H1 (cell line): ENCODE results near the gene PRRX1. TPM values are rescaled to one million over a fixed set of nuclear protein-coding genes. Genes with fewer than 3 reads are reported as not detected.

ENCODE experiments used
- CTCF ChIA-PET: fragments of 300-600 bp; sonication (Branson Sonifier 250); formaldehyde crosslinking; loops from one replicate; lab custom pipeline; 2021; ENCODE audit not compliant: partially characterized antibody; lab: Charles Lee
- POLR2A ChIA-PET: fragments of 300-600 bp; sonication (Branson Sonifier 250); formaldehyde crosslinking; loops from one replicate; lab custom pipeline; 2021; ENCODE audit warnings: inconsistent platforms; ENCODE audit not compliant: partially characterized antibody; lab: Charles Lee
- DNase-seq, 2 experiments: peaks; one replicate each; pipeline versions ENCODE4 v3.0.0 to v3.0.0-alpha.2; 2010 to 2022; ENCODE audit warnings: low spot score in 2 of 2, low read depth in 1 of 2, mixed read lengths in 1 of 2
- FAIRE-seq: peaks from 2 replicates; lab custom pipeline; 2011; peaks lifted over from hg19 to GRCh38; lab: Jason Lieb, UNC
- H2AFZ ChIP-seq: 2 replicates; pipeline ENCODE4 v1.8.1; 2012; ENCODE audit warnings: low read length, inconsistent platforms
- H2AK5ac ChIP-seq: 2 replicates; pipeline ENCODE4 v1.6.1; 2013; ENCODE audit warnings: low read depth, low read length
- H2BK120ac ChIP-seq: replicated peaks from 2 replicates; pipeline ENCODE3; 2013; ENCODE audit warnings: low read depth, low read length, inconsistent platforms
- H2BK12ac ChIP-seq: 2 replicates; pipeline ENCODE4 v1.6.1; 2013; ENCODE audit warnings: low read depth, low read length
- H2BK15ac ChIP-seq: 2 replicates; pipeline ENCODE4 v1.6.1; 2013; ENCODE audit warnings: low read length
- H2BK20ac ChIP-seq: 2 replicates; pipeline ENCODE4 v1.6.1; 2013; ENCODE audit warnings: low read length
- H2BK5ac ChIP-seq: 2 replicates; pipeline ENCODE4 v1.6.1; 2013; ENCODE audit warnings: low read depth, low read length
- H3K14ac ChIP-seq: 2 replicates; pipeline ENCODE4 v1.6.1; 2013; ENCODE audit warnings: inconsistent platforms; ENCODE audit not compliant: insufficient read length
- H3K18ac ChIP-seq: 2 replicates; pipeline ENCODE4 v1.6.1; 2013; ENCODE audit warnings: low read length; ENCODE audit errors: extremely low read depth
- H3K23ac ChIP-seq: 2 replicates; pipeline ENCODE4 v1.6.1; 2013; ENCODE audit warnings: inconsistent platforms; ENCODE audit not compliant: insufficient read length
- H3K23me2 ChIP-seq: 2 replicates; pipeline ENCODE4 v1.6.1; 2013; ENCODE audit warnings: low read depth, low read length
- H3K27ac ChIP-seq: 2 replicates; pipeline ENCODE4 v1.6.1; 2011; ENCODE audit warnings: low read depth, low read length, inconsistent platforms
- H3K27me3 ChIP-seq, 4 experiments: replicated peaks in 1 of 4; 1 replicate in 1 of 4; 2 replicates in 3 of 4; pipeline versions ENCODE4 v1.6.1 to v1.8.1; 2011 to 2013; ENCODE audit warnings: low read length in 3 of 4, mild to moderate bottlenecking in 3 of 4, inconsistent platforms in 2 of 4, mixed read lengths in 2 of 4, moderate library complexity in 1 of 4; ENCODE audit not compliant: control insufficient read depth in 3 of 4, insufficient read depth in 3 of 4; ENCODE audit errors: extremely low read depth in 1 of 4
- H3K36me3 ChIP-seq, 4 experiments: 2 replicates each; pipeline versions ENCODE4 v1.6.1 to v1.8.1; 2011 to 2013; ENCODE audit warnings: mild to moderate bottlenecking in 4 of 4, low read length in 3 of 4, moderate library complexity in 2 of 4, control low read depth in 1 of 4, inconsistent platforms in 1 of 4; ENCODE audit not compliant: insufficient read depth in 4 of 4, control insufficient read depth in 2 of 4
- H3K4ac ChIP-seq: replicated peaks from 2 replicates; pipeline ENCODE3; 2013; ENCODE audit warnings: low read length, low read depth, mixed read lengths, inconsistent platforms; ENCODE audit not compliant: insufficient read length
- H3K4me1 ChIP-seq, 4 experiments: replicated peaks in 1 of 4; 1 replicate in 1 of 4; 2 replicates in 3 of 4; pipeline versions ENCODE4 v1.6.1 to v1.8.1; 2011 to 2013; ENCODE audit warnings: low read length in 3 of 4, inconsistent platforms in 2 of 4, mixed read lengths in 1 of 4; ENCODE audit not compliant: insufficient read depth in 4 of 4, control insufficient read depth in 3 of 4
- H3K4me2 ChIP-seq, 2 experiments: 2 replicates each; pipeline versions ENCODE4 v1.6.1 to v1.8.1; 2011 to 2013; ENCODE audit warnings: low read depth in 2 of 2, low read length in 2 of 2, control low read depth in 1 of 2, inconsistent platforms in 1 of 2, mild to moderate bottlenecking in 1 of 2; ENCODE audit not compliant: insufficient read depth in 1 of 2
- H3K4me3 ChIP-seq, 4 experiments: fragments of 200-600, 300-600 bp in 1 of 4; sonication (generic), shearing (Covaris generic), sonication (Bioruptor Twin) in 1 of 4; 2 replicates each; pipeline versions ENCODE4 v1.5.1 to v1.8.1; 2011 to 2016; ENCODE audit warnings: low read length in 4 of 4, low read depth in 3 of 4, control low read depth in 2 of 4, inconsistent platforms in 2 of 4, mild to moderate bottlenecking in 2 of 4, mixed read lengths in 1 of 4, moderate library complexity in 1 of 4; ENCODE audit not compliant: insufficient read depth in 2 of 4; ENCODE audit errors: extremely low read depth in 1 of 4
- H3K56ac ChIP-seq: replicated peaks from 2 replicates; pipeline ENCODE3; 2013; ENCODE audit warnings: low read depth, mild to moderate bottlenecking, mixed read lengths, low read length, inconsistent platforms; ENCODE audit not compliant: insufficient read length
- H3K79me1 ChIP-seq: 2 replicates; pipeline ENCODE4 v1.6.1; 2013; ENCODE audit warnings: low read depth, low read length, control low read depth
- H3K79me2 ChIP-seq, 2 experiments: 2 replicates each; pipeline versions ENCODE4 v1.6.1 to v1.8.1; 2012 to 2013; ENCODE audit warnings: low read length in 2 of 2, mild to moderate bottlenecking in 2 of 2, inconsistent platforms in 1 of 2; ENCODE audit not compliant: insufficient read depth in 2 of 2, control insufficient read depth in 1 of 2
- H3K9ac ChIP-seq, 4 experiments: replicated peaks in 1 of 4; 1 replicate in 1 of 4; 2 replicates in 3 of 4; pipeline versions ENCODE4 v1.6.1 to v1.8.1; 2011 to 2013; ENCODE audit warnings: low read depth in 3 of 4, low read length in 3 of 4, control low read depth in 2 of 4, mild to moderate bottlenecking in 2 of 4, moderate library complexity in 2 of 4, inconsistent platforms in 1 of 4; ENCODE audit errors: extremely low read depth in 1 of 4
- H3K9me3 ChIP-seq, 2 experiments: 2 replicates each; pipeline versions ENCODE4 v1.6.1 to v1.8.1; 2012 to 2013; ENCODE audit warnings: mild to moderate bottlenecking in 2 of 2, moderate library complexity in 2 of 2, control low read depth in 1 of 2, inconsistent platforms in 1 of 2, low read depth in 1 of 2, low read length in 1 of 2, mixed read lengths in 1 of 2; ENCODE audit not compliant: insufficient read depth in 2 of 2
- H4K20me1 ChIP-seq, 2 experiments: replicated peaks in 1 of 2; 2 replicates each; pipeline versions ENCODE3 to v1.8.1; 2011 to 2013; ENCODE audit warnings: inconsistent platforms in 2 of 2, low read length in 2 of 2, mild to moderate bottlenecking in 1 of 2; ENCODE audit not compliant: insufficient read depth in 2 of 2, control insufficient read depth in 1 of 2
- H4K5ac ChIP-seq: 2 replicates; pipeline ENCODE4 v1.6.1; 2013; ENCODE audit warnings: low read length, low read depth, mixed read lengths, inconsistent platforms; ENCODE audit not compliant: insufficient read length
- H4K8ac ChIP-seq: 2 replicates; pipeline ENCODE4 v1.8.0; 2013; ENCODE audit warnings: mild to moderate bottlenecking, moderate library complexity, low read length, inconsistent platforms; ENCODE audit not compliant: insufficient read depth; ENCODE audit errors: extremely low read depth
- H4K91ac ChIP-seq: replicated peaks from 2 replicates; pipeline ENCODE3; 2013; ENCODE audit warnings: low read length, mixed read lengths, inconsistent platforms; ENCODE audit not compliant: insufficient read length
- CEBPB ChIP-seq: IDR thresholded peaks from 2 replicates; pipeline ENCODE4 v1.6.1; 2012; ENCODE audit warnings: low read depth, low read length
- CHD2 ChIP-seq: IDR thresholded peaks from 2 replicates; pipeline ENCODE4 v1.6.1; 2012; ENCODE audit warnings: low read length, improper control_type of control experiment
- CTBP2 ChIP-seq: IDR thresholded peaks from 2 replicates; pipeline ENCODE4 v1.7.0; 2011; ENCODE audit warnings: borderline replicate concordance, mild to moderate bottlenecking, moderate library complexity, mixed read lengths, low read length; ENCODE audit not compliant: insufficient read depth, insufficient read length
- HDAC2 ChIP-seq, 2 experiments: fragments of 300-600 bp in 1 of 2; sonication (generic) in 1 of 2; IDR thresholded peaks; 2 replicates each; pipeline ENCODE4 v1.6.1; 2011 to 2012; ENCODE audit warnings: low read depth in 2 of 2, low read length in 2 of 2, mild to moderate bottlenecking in 2 of 2, moderate library complexity in 2 of 2, borderline replicate concordance in 1 of 2, inconsistent platforms in 1 of 2
- HDAC6 ChIP-seq: IDR thresholded peaks from one replicate; pipeline ENCODE4 v1.7.1; 2012; ENCODE audit warnings: low read depth, mild to moderate bottlenecking, inconsistent platforms, low read length, moderate library complexity
- JUN ChIP-seq: IDR thresholded peaks from 2 replicates; pipeline ENCODE4 v1.6.1; 2011; ENCODE audit warnings: low read depth, mild to moderate bottlenecking, improper control_type of control experiment, low read length
- KDM4A ChIP-seq: IDR thresholded peaks from one replicate; pipeline ENCODE4 v1.7.1; 2012; ENCODE audit warnings: low read depth, mild to moderate bottlenecking, moderate library complexity, low read length, inconsistent platforms; ENCODE audit not compliant: severe bottlenecking
- MAFK ChIP-seq: IDR thresholded peaks from 2 replicates; pipeline ENCODE4 v1.6.1; 2012; ENCODE audit warnings: low read depth, mild to moderate bottlenecking, improper control_type of control experiment, low read length
- PHF8 ChIP-seq: fragments of 200-600 bp; sonication (generic); conservative IDR thresholded peaks from 2 replicates; pipeline ENCODE4 v1.7.1; 2012; ENCODE audit warnings: low read depth, mild to moderate bottlenecking, inconsistent platforms, low read length, moderate library complexity
- SP2 ChIP-seq: IDR thresholded peaks from 2 replicates; pipeline ENCODE4 v1.6.1; 2012; ENCODE audit warnings: mild to moderate bottlenecking, low read length, inconsistent platforms
- TAF1 ChIP-seq: IDR thresholded peaks from 2 replicates; pipeline ENCODE4 v1.6.1; 2011; ENCODE audit warnings: mild to moderate bottlenecking, low read depth, low read length
- TEAD4 ChIP-seq: IDR thresholded peaks from 2 replicates; pipeline ENCODE4 v1.6.1; 2012; ENCODE audit warnings: low read depth, low read length, inconsistent platforms, mixed read lengths
- WGBS, 2 experiments: shearing (Covaris generic) in 1 of 2; methylation state at CpG; one replicate each; pipeline versions ENCODE4 v1.1.6 to v1.1.7; 2013 to 2015; ENCODE audit warnings: low lambda C conversion rate in 2 of 2, mixed read lengths in 2 of 2, inconsistent platforms in 1 of 2, low coverage in 1 of 2, missing lambda C conversion rate in 1 of 2; ENCODE audit not compliant: insufficient replicate concordance in 2 of 2, insufficient coverage in 1 of 2, insufficient read length in 1 of 2; ENCODE audit errors: extremely low coverage in 1 of 2, missing lambda C conversion rate in 1 of 2; 5-methylcytosine and 5-hydroxymethylcytosine counted together
- polyA plus RNA-seq, 7 experiments: library from polyadenylated mRNA; depleted of rRNA in 3 of 7; stranded (reverse) in 5 of 7; unstranded in 2 of 7; fragments of >200 nt in 5 of 7; fragments of 200-250 nt in 2 of 7; gene quantifications; 1 replicate in 5 of 7; 2 replicates in 1 of 7; 4 replicates in 1 of 7; pipeline versions ENCODE4 v1.2.1 to v1.2.3, GENCODE V29; 2011 to 2013; ENCODE audit warnings: missing spikeins in 2 of 7, mixed read lengths in 2 of 7
- total RNA-seq: library from RNA; stranded (reverse); fragmentation: NEBNext Ultra II Directional; extraction: Animal tissue kit (Norgen Biotek cat#: 25700); gene quantifications from 2 replicates; pipeline ENCODE4 v1.2.1, GENCODE V29; 2021
- TF ChIP-seq, protein P1 (sequence below): IDR thresholded peaks from 2 replicates; pipeline ENCODE4 v1.6.1; 2012; ENCODE audit warnings: inconsistent platforms

The PRRX1 gene
- total and polyA plus RNA-seq, 2 of the 8 experiments (the other 6 are each of a cell fraction or from before 2014, with no cell fraction given), result not detected

DNA sequence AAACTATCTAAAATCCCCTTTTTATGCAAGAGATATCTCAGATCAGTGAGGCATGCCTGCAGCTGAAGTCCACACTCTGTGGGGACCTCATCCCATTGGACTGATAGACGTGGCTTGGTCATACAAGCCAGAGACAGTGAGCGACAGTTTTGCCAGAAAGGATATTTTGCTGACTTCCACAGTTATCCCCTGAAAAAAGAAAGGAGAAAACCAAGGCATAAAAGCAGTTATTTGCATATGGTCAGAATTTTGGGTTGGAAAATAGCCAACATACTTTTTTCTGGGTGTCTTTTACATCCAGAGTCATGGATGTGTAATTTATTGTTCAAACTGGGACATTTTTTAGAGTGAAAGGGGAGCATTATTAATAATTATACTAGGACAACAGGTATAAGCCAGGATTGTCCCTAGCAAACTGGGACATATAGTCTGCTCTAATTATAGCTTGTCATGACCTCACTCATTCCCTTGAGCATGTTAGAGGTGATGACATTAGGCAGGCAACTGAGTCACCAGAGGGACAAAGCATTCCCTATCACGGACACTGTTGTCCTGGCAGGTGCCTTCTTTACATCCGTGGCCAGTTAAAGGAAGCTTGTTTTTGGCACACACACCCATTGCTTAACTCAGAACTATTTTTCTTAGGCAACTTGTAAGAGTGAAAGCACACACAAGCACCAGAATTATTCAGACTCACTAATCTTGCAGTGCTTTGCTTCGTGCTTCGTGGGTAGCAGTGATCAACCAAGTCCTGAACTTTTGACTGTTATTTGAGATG is 65.5 kb downstream of the PRRX1 start:
- Histone ChIP-seq H3K79me2 (no peaks in the 10 kb centered on the region), H4K91ac (no peak overlapping the region), H3K23ac (no peak overlapping the region), H2BK20ac (no peak overlapping the region), H3K4me2 (no peak overlapping the region), H3K9me3 (no peaks in the 10 kb centered on the region), H3K18ac (no peak overlapping the region), H2BK15ac (no peak overlapping the region), H3K4me3 (no peak overlapping the region), H2BK5ac (no peak overlapping the region), H2AFZ (no peak overlapping the region), H3K9ac (no peak overlapping the region), H3K4me1 (no peaks in the 10 kb centered on the region), H4K8ac (no peak overlapping the region), H2BK12ac (no peak overlapping the region), H3K27ac (no peak overlapping the region), H3K23me2 (no peaks in the 10 kb centered on the region), H3K79me1 (no peaks in the 10 kb centered on the region), H3K56ac (no peak overlapping the region), H3K4ac (no peak overlapping the region), H4K20me1 (no peaks in the 10 kb centered on the region), H3K36me3 (no peaks in the 10 kb centered on the region), H2BK120ac (no peak overlapping the region), H4K5ac (no peak overlapping the region), H3K14ac (no peak overlapping the region), H2AK5ac (no peak overlapping the region), H3K27me3 (no peaks in the 10 kb centered on the region)
- ChIA-PET POLR2A (no interaction called here), CTCF (interaction anchor here (2.6 kb wide), 1 partner anchor 40 kb away, joined by 13 read pairs; no protein-coding TSS in a partner anchor)
- DNase-seq, result no peak
- 89% methylated on average over 6 of the region's 6 CpGs; no CpG with 5 or more reads in 1 of the 2 experiments for WGBS, 2 experiments
- no peak for FAIRE-seq
- no peak for TF ChIP-seq KDM4A
- TF ChIP-seq TAF1, result no peak
- TF ChIP-seq HDAC6, result no peak
- TF ChIP-seq TEAD4, result no peak
- no peak for TF ChIP-seq CEBPB
- no peak for TF ChIP-seq MAFK
- TF ChIP-seq, protein P1, sequence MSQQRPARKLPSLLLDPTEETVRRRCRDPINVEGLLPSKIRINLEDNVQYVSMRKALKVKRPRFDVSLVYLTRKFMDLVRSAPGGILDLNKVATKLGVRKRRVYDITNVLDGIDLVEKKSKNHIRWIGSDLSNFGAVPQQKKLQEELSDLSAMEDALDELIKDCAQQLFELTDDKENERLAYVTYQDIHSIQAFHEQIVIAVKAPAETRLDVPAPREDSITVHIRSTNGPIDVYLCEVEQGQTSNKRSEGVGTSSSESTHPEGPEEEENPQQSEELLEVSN, result no peak
- no peak for TF ChIP-seq SP2
- TF ChIP-seq JUN, result no peak
- no peak for TF ChIP-seq CHD2
- no peak for TF ChIP-seq PHF8
- TF ChIP-seq HDAC2 (IDR thresholded peaks at IDR 0.05; ENCODE audit: borderline replicate concordance in 1 of 2, low read depth in 2 of 2, low read length in 2 of 2), result no peak
- no peak for TF ChIP-seq CTBP2
